ENCODE data around the gene CTIF.
"Not testable (repeated sequence)": the region's sequence is repeated elsewhere in the genome, so short reads cannot be mapped to it uniquely, and the experiment has no call there.

CTIF gene

DNA sequence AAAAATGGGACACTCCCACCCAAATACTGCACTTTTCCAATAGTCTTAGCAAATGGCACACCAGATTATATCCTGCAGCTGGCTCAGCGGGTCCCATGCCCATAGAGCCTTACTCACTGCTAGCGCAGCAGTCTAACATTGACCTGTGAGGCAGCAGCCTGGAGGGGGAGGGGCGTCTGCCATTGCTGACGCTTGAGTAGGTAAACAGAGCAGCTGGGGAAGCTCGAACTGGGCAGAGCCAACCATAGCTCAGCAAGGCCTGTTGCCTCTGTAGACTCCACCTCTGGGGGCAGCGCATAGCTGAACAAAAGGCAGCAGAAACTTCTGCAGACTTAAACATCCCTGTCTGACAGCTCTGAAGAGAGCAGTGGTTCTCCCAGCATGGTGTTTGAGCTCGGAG is 110.4 kb downstream of the CTIF start:
- no peak for DNase-seq

DNA sequence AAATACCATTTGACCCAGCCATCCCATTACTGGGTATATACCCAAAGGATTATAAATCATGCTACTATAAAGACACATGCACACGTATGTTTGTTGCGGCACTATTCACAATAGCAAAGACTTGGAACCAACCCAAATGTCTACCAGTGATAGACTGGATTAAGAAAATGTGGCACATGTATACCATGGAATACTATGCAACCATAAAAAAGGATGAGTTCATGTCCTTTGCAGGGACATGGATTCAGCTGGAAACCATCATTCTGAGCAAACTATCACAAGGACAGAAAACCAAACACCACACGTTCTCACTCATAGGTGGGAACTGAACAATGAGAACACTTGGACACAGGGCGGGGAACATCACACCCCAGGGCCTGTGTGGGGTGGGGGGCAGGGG is 115.8 kb downstream of the CTIF start:
- DNase-seq: not testable (repeated sequence)

DNA sequence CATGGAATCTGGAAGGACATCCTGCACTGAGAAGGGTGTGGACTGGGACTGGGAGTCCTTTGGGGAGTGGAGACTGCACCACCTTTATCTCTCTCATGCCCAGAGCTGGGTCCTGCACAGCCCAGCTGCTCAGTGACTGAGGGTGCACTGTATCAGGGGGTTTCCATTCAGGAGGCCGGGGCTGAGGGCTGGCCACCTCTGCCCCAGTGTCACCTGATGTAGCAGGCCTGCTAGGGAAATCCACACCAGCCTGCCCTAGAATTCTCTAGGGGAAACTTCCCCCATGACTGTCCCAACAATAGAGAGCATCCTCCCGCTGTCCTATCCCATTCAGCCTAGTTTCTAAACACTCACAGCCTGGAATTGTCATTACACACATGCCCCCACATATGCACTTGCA is 116.7 kb downstream of the CTIF start:
- no peak for DNase-seq

DNA sequence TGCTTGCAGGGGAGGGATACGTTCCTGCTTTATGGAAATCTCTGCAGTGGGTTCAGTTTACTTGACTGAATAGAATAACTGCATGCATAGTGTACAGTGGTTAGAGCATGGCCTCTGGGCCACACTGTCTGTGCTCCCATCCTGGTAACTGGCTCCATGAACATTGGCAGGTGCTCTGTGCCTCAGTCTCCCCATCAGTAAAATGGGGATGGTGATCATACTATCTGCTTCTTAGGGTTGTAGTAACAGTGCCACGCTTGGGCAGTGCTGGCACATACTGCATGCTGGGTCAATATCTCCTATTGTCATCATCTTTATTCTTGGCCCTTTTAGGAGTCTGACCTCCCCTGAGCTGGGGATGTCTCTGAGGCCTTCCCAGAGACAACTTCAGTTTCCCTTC is 117.3 kb downstream of the CTIF start:
- DNase-seq: no peak

DNA sequence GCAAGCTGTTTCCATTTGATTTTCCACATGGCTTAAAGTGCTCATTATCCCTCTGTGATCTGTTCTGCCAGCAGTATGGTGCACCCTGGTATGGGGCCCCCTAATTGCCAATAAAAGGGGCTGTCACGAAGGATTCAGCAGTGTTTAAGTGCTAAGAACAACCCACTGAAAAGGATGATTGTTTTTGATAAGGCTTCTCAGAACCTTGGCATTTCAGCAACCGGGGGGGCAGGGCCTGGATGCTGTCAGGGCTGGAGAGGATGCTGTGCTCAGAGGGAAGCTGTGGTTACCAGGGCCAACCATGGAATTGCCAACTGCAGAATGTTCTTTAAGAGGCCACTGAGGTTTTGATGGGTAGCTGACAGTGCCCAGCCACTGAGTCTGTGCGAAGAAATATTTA is 117.8 kb downstream of the CTIF start:
- DNase-seq: no peak

DNA sequence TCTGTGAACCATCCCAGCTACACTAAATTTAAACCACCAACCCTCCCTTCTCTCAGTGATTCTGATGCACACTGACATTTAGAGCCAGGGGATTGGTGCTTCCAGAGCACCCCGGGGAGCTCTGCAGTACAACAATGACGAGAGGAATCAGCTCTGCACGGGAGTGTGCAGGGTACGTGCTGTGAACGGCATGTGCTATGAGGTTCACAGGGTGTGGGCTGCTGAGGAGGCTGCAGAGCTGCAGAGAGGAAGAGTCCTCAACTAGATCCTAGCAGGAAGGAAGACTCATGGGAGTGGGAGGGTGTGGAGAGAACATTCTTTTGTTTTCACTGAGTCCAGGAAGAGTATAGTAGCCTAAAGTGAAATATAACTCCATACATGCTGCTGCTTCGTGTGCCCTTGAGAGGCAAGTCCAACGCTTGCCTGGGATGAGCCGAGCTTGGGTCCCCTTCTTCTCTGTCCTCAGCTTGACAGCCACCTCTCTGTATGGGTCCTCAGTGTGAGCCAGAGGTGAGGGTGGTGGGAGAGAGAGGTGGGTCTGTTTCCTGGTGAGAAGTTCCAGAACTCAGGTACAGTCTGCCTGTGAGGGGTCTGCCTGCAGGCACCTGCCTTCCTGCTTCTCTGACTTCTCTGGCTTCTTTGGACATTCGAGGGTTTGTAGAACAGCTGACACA is 118.8 kb downstream of the CTIF start:
- DNase-seq: no peak

DNA sequence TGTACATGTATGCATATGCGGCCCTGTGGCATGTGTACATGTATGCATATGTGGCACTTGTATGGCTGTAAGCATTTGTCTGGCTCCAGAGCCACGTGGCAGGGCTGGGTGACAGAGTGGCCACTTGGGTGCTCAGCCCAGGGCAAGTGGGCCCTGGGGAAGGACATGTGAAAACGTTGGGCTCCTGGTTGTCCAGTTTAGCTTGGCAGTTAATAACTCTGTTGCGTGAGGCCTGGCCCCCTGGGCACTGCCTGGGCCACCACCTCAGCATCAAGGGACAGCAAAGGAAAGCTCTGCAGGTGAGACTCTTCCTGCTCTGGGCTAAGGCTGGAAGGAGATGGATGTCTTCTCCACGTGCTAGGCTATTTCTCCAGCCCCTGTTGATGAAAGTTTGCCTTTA is 119.9 kb downstream of the CTIF start:
- no peak for DNase-seq

DNA sequence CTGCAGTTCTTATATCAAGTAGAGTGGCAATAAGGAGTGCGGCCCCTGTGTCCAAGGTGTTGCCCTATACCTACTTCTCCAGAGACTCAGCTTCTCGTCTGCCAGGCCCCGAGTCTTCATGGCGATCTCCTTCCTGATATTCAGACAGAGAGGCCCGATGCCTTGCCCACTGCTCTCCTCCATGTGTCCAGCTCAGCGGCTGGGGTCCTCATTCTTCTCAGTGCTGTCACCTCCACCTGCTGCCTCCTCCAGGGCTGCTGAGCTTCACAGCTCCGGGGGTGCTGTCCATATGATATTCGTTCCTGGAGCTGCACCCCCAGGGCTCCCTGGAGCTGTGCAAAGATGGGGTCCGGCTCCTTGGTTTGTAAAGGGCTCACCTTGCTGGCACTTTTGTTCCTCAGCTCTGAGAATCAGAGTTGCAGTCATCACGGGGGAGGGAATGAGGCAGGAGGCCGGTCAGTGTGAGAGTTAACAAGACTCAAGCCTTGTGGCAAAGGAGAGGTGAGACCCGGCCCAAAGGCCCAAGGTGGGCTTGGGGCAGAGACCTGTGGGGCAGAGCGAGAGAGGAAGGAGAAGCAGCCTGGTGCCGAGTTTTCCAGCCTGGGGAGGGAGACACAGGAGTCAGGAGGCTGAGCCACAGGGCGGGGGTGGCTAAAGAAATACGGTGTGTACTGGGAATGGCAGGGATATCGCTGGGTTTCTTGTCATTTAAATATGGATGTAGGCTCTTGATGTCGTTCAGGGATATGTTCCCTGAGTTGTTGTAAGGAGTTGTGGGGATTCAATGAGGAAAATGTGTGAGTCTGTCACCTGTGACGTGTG is 120.6 kb downstream of the CTIF start:
- DNase-seq: no peak

DNA sequence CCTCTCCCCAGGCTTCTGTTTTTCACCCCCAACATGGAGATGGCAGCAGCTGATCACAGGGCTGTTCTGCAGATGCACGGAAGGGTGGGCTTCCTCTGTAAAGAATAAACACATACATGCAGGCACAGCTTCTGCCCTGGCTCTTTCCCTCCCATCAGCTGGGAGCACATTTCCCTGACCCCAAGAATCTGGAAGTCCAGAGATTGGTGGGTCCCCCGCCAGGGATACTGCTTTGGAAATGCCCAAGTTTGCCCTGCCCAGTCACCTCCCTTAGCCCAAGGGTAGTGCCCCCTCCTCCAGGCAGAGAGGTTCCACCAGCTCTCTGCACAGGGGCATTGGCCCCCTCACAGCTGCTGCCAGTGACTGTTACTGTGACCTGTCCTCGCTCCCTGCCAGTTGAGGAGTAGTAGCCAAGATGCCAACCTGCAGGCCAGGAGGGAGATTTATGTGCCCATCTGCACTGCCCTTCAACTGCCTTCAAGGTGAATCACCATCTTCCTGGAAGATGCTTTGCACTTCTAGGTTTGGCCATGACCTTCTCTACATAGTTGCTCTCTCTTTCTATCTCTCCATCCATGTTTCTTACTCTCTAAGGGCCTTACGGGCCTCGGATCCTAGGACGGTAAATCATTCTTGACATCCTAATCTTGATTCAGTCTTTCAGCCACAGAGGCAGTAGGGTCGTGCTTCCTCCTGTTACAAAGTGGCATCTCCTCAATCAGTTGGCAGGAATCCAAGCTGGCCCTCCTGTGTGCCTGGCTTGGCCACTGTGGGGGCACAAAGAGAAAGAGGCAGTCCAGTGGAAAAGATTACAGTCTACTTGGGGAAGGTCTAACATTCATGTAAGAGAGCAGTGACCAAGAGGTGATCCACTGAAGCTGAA is 121.8 kb downstream of the CTIF start:
- no peak for DNase-seq

DNA sequence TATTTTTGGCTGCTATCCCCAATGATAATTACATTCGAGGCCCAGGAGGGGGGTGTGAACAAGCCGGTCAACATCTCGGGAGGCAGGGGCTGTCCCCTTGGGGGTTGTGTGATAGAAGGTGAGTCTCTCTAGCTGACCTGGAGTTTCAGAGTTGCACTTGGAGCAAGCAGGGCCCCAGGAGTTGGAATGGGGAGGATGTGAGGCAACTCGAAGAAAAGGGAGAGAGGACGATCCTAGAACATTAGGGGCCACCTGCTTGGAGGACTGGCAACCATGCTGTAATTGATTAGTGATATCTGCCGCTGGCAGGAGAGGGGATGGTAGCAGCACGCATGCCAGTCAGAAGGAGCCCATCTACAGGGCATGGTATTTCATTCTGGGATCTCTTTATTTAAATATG is 122.6 kb downstream of the CTIF start:
- DNase-seq: no peak

DNA sequence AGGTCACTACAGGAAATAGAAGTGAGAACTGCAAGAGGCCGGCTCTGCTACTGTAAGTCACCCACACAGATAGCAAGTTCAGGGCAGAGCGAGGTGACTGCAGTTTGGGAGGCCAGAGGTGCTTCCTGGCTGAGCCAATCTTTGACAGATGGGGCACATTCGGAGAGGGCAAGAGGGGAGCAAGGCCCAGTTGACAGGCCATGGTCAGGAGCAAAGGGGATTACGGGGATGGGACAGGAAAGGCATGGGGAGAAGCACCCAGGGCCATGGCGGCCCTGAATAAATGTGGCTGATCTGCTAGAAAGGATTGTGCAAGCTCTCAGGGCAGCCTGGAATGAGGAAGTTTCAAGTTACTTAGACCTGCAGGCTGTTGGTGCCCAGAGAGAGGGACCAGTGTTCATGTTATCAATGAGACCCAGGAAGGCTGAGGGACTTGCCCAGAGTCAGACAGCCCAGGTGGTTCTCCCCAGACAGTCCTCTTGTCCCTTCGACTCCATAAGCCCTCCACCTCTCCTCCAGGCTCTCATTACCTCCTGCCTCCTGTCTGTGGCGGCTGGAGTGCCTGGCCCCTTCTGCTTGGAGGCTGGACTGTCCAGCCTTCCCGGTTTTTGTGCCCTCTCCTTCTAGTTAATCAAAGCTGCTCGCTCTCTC is 123.3 kb downstream of the CTIF start:
- DNase-seq: no peak

DNA sequence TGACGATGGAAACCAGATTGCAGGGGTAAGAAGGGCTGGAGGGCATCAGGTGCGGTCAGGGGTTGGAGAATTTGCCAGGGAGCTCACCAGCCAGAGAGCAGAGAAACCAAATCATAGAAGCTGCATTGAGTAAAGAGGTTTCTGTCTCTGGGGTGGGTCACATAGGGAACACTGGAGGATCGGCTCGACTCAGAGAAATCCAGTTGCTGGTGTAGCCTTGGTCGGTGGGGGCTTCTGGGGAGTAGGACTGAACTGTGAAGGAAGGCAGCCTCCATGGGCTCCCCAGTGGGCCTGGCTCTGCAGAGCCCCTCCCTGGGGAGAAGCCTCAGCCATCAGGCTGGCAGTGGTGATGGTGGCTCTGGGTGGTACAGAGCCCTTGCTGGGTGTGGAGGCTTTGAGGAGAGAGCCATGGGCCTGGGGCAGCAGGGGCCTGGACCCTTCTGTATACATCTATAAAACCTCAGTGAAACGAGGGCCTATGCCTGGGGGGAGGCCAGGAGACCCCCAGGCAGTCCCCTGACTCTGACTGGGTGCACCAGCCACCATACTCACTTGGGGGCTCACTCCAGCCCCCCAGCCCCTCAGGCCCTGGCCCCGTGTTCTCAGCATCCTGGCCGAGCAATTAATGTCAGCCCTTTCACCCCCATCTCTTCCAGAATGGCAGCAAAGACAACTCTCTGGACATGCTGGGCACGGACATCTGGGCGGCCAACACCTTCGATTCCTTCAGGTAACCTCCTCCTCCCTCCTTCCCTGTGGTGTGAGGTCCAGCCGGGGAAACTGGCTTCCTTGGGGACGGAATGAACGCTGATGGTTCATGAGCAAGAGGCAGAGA is 124.5 kb downstream of the CTIF start:
- no peak for DNase-seq

DNA sequence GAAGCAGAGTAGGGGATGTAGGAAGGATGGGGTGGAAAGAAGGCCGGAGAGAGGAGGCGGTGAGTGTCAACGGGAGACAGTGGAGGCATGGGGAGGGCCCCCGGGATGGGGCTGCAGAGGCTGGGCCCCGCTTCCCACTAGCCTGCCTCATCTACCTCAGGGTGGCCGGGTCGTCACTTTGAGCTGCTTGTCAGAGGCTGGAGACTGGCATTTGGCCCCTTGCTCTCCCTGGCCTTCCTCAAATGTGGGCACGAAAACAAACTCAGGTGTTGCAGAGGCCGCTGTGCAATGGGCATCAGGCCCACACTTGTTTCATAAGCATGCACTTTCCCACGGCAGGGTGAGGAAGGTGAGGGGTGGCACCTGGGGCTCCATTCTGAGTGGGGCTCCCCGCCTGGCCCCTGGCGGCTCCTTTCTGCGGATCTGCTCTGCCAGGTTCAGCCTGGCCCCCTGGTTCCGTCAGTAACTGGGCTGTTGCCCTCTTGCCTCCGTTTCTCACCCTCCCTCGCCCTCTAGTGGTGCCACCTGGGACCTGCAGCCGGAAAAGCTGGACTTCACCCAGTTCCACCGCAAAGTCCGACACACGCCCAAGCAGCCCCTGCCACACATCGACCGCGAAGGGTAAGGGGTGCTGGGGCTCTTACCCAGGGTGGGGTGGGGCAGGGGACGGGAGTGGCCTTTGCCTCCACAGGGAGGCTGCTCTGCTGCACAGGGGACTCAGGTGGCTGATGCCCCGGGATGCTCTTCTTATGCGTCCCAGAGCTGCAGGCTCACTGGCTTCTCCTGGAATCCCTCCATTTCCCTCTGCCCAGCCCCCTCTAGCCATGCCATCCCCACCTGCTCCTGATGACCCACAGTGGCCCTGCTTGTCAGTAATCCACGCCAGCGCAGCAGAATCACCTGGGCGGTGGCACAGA is 125.4 kb downstream of the CTIF start:
- DNase-seq: no peak

DNA sequence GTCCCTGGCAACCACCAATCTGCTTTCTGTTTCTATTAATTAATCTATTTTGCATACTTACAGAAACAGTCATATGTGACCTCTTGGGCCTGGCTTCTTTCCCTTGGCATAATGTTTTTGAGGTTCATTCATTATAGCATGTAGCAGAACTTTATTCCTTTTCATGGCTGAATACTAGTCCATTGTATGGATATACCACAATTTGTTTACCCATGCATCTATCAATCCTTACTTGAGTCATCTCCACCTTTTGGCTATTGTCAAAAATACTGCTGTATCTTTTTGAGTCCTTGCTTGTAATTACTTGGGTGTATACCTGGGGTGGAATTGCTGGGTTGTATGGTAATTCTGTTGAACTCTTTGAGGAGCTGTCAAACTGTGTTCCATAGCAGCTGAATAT is 126.8 kb downstream of the CTIF start:
- DNase-seq: no peak

DNA sequence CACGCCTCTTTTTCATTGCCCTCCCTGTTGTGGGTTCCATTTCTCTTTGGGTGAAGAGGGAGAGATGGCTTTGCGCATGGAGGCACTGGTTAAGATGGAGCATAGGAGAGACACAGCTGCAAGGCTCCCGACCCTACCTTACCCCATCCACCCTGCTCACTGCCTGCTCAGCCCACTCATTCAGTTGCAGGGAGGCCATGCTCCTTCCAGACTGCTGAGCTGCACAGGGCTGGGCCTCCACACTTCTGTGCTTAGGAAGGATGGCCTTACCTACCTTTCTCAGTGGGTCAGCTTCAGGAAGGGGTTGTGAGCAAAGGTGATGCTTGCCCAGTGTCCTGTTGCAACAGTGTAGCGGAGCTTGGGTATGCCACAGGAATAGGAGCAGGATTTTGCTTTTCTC is 127.8 kb downstream of the CTIF start:
- no peak for DNase-seq

DNA sequence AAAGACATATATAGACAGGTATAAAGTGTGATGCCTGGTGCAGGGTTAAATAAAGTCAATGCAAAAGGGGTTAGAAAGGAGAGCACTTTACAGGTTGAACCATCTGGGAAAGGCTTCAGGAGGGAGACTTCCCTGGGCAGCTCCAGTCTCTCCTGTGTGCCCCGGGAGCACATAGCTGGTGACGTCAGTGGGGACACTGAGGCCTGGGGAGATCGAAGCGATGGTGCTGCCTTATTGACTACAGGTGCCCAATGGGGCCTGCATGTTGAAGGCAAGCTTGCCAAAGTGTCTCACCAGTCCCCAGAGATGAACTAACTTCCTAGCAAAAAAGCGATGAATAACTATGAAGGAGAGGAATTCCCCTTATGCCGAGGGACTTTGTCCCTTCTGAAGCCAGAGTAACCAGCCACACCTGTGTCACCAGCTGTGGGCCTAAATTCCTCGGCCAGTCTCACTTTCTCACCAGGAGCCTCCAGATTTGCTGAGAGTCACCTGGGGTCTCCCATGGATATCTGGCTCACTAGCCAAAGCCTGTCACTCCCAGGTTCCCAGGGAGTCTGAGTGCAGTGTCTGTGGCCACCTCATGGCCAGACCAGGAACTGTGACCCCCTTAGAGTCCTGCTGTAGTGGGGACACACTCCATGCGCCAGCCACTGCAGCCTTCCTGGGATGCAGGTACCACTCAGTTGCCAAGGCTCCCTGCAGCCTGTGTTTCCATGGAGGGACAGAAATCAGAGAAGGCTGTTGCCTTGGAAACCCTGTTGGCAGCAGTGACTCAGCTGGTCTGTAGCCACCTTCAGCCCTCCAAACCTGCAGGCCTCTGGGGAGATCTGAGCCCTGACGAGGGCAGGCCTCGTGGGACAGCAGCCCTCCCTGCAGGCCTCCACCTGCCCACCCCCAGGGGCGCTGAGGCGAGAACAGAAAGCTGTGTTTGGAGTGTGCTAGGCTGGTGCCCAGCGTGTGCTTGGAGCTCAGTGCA is 128.7 kb downstream of the CTIF start:
- DNase-seq: peak; percentile 28

DNA sequence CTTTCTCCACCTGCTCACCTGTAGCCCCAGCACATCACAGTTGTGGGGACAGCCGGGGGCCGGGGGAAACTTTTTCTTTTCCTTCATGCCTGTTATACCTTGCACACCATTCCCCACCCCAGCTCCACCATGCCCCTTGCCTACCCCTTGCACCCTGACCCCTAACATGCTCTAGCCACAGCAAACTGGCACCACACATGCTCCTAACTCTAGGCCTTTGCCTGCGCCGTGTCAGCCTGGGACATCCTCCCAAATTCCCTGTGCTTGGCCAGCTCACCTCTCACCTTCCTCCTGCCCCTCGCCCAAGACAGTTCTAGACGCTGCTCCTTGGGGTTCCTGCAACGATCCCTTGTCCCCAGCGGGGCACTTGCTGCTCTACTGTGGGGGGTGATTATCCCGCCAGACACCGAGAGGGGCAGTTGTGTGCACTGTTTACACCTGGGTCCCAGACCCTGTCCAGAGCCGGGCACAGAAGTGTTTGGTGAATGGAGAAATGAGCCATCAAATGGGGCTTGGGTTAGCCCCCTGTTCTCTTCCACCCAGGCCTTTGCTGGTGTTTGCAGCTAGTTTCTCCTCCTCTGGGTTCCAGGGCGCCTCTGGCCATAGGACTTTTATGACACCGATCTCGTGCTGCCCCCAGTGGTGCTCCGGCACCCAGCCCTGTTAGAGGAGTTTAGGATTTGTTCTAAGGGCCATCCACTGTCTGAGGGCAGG is 129.8 kb downstream of the CTIF start:
- no peak for DNase-seq

DNA sequence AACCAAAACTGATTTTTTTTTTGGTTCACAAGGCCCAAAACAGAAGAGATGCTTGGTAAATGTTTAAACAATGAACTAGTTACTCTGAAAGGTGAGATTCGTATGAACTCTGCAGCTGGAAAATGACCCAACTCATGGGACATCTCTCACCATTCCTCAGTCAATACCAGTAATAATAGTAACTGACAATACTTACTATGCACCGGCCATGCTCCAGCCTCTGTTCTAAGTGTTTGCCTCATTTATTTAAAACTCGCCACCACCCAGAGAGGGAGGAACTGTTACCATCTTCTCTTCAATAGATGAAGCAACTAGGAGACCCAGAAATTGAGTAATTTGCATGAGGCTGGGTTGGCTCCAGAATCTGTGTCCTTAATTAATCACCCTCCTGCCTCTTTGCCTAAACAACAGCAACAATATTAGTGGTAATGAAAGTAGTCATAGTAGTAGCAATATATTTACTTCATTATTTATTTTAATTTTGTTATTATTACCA is 130.4 kb downstream of the CTIF start:
- no peak for DNase-seq

Data from NCI-H1436 treated with DMSO at 0.1 percent for 48 hours (cell line).